ENCODE measurements around the gene HNRNPU. TPM values are rescaled to one million over a fixed set of nuclear protein-coding genes. Genes with fewer than 3 reads are reported as not detected.

Gene HNRNPU
- total RNA-seq, 1 donor from 2014 or later, result 128 TPM

DNA sequence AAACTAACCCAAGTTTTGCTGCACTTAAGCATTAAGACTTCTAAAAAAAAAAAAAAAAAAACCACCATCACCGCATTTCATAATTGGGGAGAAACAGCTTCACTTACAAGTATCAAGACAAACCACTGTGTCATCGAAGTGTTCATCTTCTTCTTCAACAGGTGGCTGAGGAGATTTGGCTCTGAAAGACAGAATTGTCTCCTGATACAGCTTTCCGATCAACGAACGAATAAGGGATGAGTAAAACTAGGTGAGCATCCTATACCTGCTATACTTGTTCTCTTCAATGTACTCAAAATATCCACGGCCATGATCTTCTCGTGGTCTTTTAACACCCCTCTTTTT lies 2.0 kb downstream of the HNRNPU start:
- peaks cover 11 to 52% of the 10 kb centered on the region in 2 donors for H3K4me1 ChIP-seq
- no peak for DNase-seq (ENCODE audit: low spot score in 2 of 2)
- H3K27ac ChIP-seq, result peak overlapping the region; percentile 99 to 100
- intact Hi-C loops (cut with DNase I), result loop anchor here (2.0 to 5.0 kb wide), 3 partner anchors 210 to 1705 kb away; partner anchors contain the start of genes ADSS2, CNST, DESI2 and TFB2M
- peaks cover 30 to 48% of the 10 kb centered on the region in 2 donors for H3K36me3 ChIP-seq
- no peaks in the 10 kb centered on the region for H3K27me3 ChIP-seq
- H3K4me3 ChIP-seq, result peak overlapping the region; percentile 90 to 100
- H3K9me3 ChIP-seq, result no peaks in the 10 kb centered on the region
- TF ChIP-seq, protein P1, sequence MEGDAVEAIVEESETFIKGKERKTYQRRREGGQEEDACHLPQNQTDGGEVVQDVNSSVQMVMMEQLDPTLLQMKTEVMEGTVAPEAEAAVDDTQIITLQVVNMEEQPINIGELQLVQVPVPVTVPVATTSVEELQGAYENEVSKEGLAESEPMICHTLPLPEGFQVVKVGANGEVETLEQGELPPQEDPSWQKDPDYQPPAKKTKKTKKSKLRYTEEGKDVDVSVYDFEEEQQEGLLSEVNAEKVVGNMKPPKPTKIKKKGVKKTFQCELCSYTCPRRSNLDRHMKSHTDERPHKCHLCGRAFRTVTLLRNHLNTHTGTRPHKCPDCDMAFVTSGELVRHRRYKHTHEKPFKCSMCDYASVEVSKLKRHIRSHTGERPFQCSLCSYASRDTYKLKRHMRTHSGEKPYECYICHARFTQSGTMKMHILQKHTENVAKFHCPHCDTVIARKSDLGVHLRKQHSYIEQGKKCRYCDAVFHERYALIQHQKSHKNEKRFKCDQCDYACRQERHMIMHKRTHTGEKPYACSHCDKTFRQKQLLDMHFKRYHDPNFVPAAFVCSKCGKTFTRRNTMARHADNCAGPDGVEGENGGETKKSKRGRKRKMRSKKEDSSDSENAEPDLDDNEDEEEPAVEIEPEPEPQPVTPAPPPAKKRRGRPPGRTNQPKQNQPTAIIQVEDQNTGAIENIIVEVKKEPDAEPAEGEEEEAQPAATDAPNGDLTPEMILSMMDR (IDR thresholded peaks at IDR 0.05), result no peak

GRCh38 chr1:244861683-244862082 lies 2.7 kb downstream of the HNRNPU start:
- H3K27ac ChIP-seq, result peak overlapping the region; percentile 4 to 99
- TF ChIP-seq, protein P1 (IDR thresholded peaks at IDR 0.05), result no peak
- H3K4me3 ChIP-seq, result peak overlapping the region; percentile 90 to 100
- peaks cover 11 to 54% of the 10 kb centered on the region in 2 donors for H3K4me1 ChIP-seq
- peaks cover 37 to 54% of the 10 kb centered on the region in 2 donors for H3K36me3 ChIP-seq
- no peaks in the 10 kb centered on the region for H3K9me3 ChIP-seq
- DNase-seq (ENCODE audit: low spot score in 2 of 2), result no peak
- H3K27me3 ChIP-seq, result no peaks in the 10 kb centered on the region
- intact Hi-C loops (cut with DNase I), result loop anchor here (2.0 to 5.0 kb wide), 3 partner anchors 209 to 1706 kb away; partner anchors contain the start of genes ADSS2, CNST, DESI2 and TFB2M

- Histone ChIP-seq H3K36me3 (peaks cover 43 to 60% of the 10 kb centered on the region in 2 donors), H3K27ac (peak overlapping the region; percentile 4 to 99), H3K4me1 (peaks cover 11 to 59% of the 10 kb centered on the region in 2 donors), H3K9me3 (no peaks in the 10 kb centered on the region), H3K4me3 (peak overlapping the region; percentile 90 to 100), H3K27me3 (no peaks in the 10 kb centered on the region)
- DNase-seq (ENCODE audit: low spot score in 2 of 2), result no peak
- TF ChIP-seq, protein P1 (IDR thresholded peaks at IDR 0.05), result no peak
- intact Hi-C loops (cut with DNase I), result loop anchor here (5.0 kb wide), 1 partner anchor 1706 kb away; the partner anchor contains the start of genes CNST and TFB2M
Observed at GRCh38 chr1:244860914-244861610, 3.3 kb downstream of the HNRNPU start.

DNA sequence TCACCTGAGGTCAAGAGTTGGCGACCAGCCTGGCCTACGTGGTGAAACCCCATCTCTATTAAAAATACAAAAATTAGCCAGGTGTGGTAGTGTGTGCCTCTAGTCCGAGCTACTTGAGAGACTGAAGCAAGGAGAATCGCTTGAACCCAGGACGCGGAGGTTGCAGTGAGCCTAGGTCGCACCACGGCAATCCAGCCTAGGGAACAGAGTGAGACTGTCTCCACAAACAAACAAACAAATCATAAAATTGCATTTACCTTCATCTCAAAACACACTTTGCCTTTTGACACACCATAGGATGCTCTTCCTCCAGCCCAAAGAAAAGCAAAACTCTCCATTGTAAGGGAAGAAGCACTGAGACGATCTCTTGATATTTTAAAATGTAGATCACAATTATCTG lies 4.3 kb downstream of the HNRNPU start:
- H3K4me3 ChIP-seq, result peak overlapping the region; percentile 90 to 100
- peaks cover 11 to 52% of the 10 kb centered on the region in 2 donors for H3K4me1 ChIP-seq
- no peaks in the 10 kb centered on the region for H3K27me3 ChIP-seq
- TF ChIP-seq, protein P1 (IDR thresholded peaks at IDR 0.05), result no peak
- peak overlapping the region in 1 of 2 donors; percentile 11 for H3K27ac ChIP-seq
- H3K9me3 ChIP-seq, result no peaks in the 10 kb centered on the region
- peaks cover 53 to 70% of the 10 kb centered on the region in 2 donors for H3K36me3 ChIP-seq
- no peak for DNase-seq (ENCODE audit: low spot score in 2 of 2)
- intact Hi-C loops (cut with DNase I), result loop anchor here (5.0 kb wide), 1 partner anchor 1707 kb away; the partner anchor contains the start of genes CNST and TFB2M

DNA sequence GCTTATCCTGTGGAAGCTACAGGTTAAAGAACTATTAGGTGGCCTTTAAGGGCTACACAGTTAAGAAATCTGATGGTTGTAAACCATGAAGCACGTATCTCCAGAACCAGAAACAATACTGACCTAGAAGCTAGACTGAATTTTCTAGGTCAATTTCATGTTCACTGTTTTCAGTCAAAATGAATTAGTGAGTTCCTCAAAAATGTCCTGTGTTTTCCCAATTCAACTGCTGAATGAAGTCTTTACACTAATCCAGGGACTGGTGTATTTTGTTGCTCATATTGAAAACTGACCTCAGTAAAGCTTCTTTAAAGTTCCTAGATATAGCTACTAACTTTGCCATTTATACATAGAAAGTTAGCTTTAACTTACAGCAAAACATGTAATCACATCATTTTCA lies 6.0 kb downstream of the HNRNPU start:
- Histone ChIP-seq H3K27me3 (no peaks in the 10 kb centered on the region), H3K4me3 (no peak overlapping the region), H3K27ac (no peak overlapping the region), H3K36me3 (peaks cover 67 to 80% of the 10 kb centered on the region in 2 donors), H3K4me1 (peaks cover 11 to 57% of the 10 kb centered on the region in 2 donors), H3K9me3 (no peaks in the 10 kb centered on the region)
- intact Hi-C loops (cut with DNase I), result no loop called here
- TF ChIP-seq, protein P1 (IDR thresholded peaks at IDR 0.05), result no peak
- DNase-seq (ENCODE audit: low spot score in 2 of 2), result no peak
